GM19452 (cell line): Measurements from ENCODE around the gene HERC2.

Source experiments
- ATAC-seq: cut with Tn5 transposase; IDR thresholded peaks from one replicate; pipeline ENCODE4 v1.9.1; 2021; ENCODE audit not compliant: unreplicated experiment

HERC2 gene

DNA sequence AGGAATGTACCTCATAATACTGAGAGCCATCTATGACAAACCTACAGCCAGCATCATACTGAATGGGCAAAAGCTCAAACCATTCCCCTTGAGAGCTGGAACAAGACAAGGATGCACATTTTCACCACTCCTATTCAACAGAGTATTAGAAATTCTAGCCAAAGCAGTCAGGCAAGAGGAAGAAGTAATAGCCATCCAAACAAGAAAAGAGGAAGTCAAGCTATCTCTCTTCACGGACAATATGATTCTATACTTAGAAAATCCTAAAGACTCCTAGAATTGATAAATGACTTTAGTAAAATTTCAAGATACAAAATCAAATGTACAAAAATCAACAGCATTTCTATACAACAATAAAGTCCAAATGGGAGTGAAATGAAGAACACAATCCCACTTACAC, 253.0 kb downstream of the HERC2 start:
- ATAC-seq, result no peak

DNA sequence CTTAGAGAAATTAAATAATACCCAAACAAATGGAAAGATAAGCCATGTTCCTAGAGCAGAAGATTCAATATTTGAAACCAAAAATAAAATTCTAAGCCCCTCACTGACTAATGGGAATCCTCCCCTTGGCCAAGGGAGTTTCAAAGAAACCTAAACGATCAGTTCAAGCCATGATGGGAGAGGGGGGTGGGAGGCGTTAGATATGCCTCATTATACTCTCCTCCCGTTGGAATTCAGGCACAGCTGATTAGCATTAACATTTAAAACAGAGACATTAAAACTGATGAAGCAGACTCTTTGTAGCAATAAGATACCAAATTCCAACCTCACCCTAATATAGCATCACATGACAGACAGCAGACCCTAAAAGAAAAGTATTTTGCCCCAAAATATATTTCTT, 255.7 kb downstream of the HERC2 start:
- ATAC-seq, result no peak
